Progenitor cell of endocrine pancreas (in vitro differentiated cells): ENCODE data around the gene UROC1. TPM values are rescaled to one million over a fixed set of nuclear protein-coding genes. Genes with fewer than 3 reads are reported as not detected.

Source experiments
- DNase-seq: peaks from one replicate; pipeline ENCODE4 v3.0.0; 2021; ENCODE audit warnings: low spot score; ENCODE audit not compliant: unreplicated experiment
- H3K27ac Mint-ChIP-seq: 2 replicates; pipeline ENCODE4 v1.8.0; 2021; ENCODE audit warnings: mild to moderate bottlenecking, moderate library complexity, mixed read lengths
- H3K27me3 Mint-ChIP-seq: 2 replicates; pipeline ENCODE4 v1.8.0; 2021; ENCODE audit warnings: mixed read lengths
- H3K36me3 Mint-ChIP-seq: 2 replicates; pipeline ENCODE4 v1.8.0; 2022; ENCODE audit warnings: mixed read lengths; ENCODE audit not compliant: insufficient read depth
- H3K4me1 Mint-ChIP-seq: 2 replicates; pipeline ENCODE4 v1.8.0; 2021; ENCODE audit warnings: low read depth, mixed read lengths
- H3K4me3 Mint-ChIP-seq: 2 replicates; pipeline ENCODE4 v1.8.0; 2021; ENCODE audit warnings: low read depth, mild to moderate bottlenecking, moderate library complexity, mixed read lengths
- H3K9me3 Mint-ChIP-seq: 2 replicates; pipeline ENCODE4 v1.8.0; 2021; ENCODE audit warnings: low read depth, mixed read lengths
- total RNA-seq: library from RNA; stranded (reverse); gene quantifications from 2 replicates; pipeline ENCODE4 v1.2.1, GENCODE V29; 2021
- TF ChIP-seq, protein P1 (sequence below): fragments of 200-600 bp; sonication (generic); IDR thresholded peaks from one replicate; pipeline ENCODE4 v1.5.0; 2021; ENCODE audit warnings: antibody characterized with exemption, mild to moderate bottlenecking; ENCODE audit not compliant: unreplicated experiment

UROC1 gene
- total RNA-seq, 1 donor from 2014 or later = not detected

- TF ChIP-seq, protein P1, sequence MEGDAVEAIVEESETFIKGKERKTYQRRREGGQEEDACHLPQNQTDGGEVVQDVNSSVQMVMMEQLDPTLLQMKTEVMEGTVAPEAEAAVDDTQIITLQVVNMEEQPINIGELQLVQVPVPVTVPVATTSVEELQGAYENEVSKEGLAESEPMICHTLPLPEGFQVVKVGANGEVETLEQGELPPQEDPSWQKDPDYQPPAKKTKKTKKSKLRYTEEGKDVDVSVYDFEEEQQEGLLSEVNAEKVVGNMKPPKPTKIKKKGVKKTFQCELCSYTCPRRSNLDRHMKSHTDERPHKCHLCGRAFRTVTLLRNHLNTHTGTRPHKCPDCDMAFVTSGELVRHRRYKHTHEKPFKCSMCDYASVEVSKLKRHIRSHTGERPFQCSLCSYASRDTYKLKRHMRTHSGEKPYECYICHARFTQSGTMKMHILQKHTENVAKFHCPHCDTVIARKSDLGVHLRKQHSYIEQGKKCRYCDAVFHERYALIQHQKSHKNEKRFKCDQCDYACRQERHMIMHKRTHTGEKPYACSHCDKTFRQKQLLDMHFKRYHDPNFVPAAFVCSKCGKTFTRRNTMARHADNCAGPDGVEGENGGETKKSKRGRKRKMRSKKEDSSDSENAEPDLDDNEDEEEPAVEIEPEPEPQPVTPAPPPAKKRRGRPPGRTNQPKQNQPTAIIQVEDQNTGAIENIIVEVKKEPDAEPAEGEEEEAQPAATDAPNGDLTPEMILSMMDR = no peak
- DNase-seq = no peak
- H3K4me3 Mint-ChIP-seq = no peak overlapping the region
- H3K9me3 Mint-ChIP-seq = no peaks in the 10 kb centered on the region
- no peaks in the 10 kb centered on the region for H3K27me3 Mint-ChIP-seq
- H3K27ac Mint-ChIP-seq = no peak overlapping the region
- H3K4me1 Mint-ChIP-seq = peaks cover 10% of the 10 kb centered on the region
- peaks cover 9% of the 10 kb centered on the region for H3K36me3 Mint-ChIP-seq
Measured at GRCh38 chr3:126446791-126447190, 70.8 kb downstream of the UROC1 start.

- peaks cover 5% of the 10 kb centered on the region for H3K36me3 Mint-ChIP-seq
- DNase-seq = no peak
- no peak overlapping the region for H3K27ac Mint-ChIP-seq
- H3K9me3 Mint-ChIP-seq = no peaks in the 10 kb centered on the region
- H3K27me3 Mint-ChIP-seq = no peaks in the 10 kb centered on the region
- TF ChIP-seq, protein P1 = no peak
- H3K4me3 Mint-ChIP-seq = no peak overlapping the region
- peaks cover 10% of the 10 kb centered on the region for H3K4me1 Mint-ChIP-seq
Measured at GRCh38 chr3:126446301-126446700, 71.3 kb downstream of the UROC1 start.

DNA sequence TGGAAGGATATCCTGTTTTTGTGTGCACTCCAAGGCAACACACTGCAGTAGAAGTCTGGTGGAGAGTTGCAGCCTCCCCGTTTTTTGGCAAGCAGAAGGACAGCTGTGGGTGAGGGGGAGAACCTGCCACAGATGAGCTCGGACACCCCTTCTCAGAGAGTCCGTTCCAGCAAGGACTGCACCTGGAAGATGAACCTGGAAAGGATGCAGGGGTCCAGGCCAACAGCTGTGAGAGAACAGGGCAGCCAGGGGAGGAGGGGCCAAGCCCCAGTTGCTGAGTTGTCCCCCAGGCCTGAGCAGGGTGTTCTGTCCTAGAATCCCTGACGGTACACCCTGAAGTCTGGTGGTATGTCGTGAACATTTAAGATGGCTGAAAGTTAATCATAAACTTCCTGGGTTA is 72.1 kb downstream of the UROC1 start:
- H3K9me3 Mint-ChIP-seq = no peaks in the 10 kb centered on the region
- peaks cover 3% of the 10 kb centered on the region for H3K36me3 Mint-ChIP-seq
- no peaks in the 10 kb centered on the region for H3K27me3 Mint-ChIP-seq
- H3K4me3 Mint-ChIP-seq = no peak overlapping the region
- H3K4me1 Mint-ChIP-seq = peaks cover 10% of the 10 kb centered on the region
- H3K27ac Mint-ChIP-seq = peak overlapping the region; percentile 45
- DNase-seq = no peak
- TF ChIP-seq, protein P1 = no peak

DNA sequence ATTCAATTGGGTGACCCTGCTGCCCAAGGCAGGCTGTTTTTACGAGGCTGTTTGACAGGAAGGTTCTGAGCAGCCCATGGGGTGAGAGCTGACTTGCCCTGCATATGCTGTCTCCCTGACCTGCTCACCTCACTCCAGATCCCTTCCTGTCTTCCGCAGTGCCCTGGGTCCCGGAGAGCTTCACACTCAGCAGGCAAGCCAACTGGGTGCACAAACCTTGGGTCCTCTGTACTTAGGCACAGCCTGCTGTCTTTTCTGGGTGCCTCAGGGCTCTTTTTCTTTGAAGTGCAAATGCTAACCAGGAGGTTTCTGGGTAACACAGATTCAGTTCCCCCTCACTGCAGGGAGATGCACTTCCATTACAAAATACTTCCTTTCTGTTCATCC is 74.7 kb downstream of the UROC1 start:
- H3K27me3 Mint-ChIP-seq = no peaks in the 10 kb centered on the region
- TF ChIP-seq, protein P1 = no peak
- no peak overlapping the region for H3K27ac Mint-ChIP-seq

GRCh38 chr3:126442094-126442855 is 75.3 kb downstream of the UROC1 start:
- Mint-ChIP-seq H3K27ac (no peak overlapping the region), H3K9me3 (no peaks in the 10 kb centered on the region)

More for the DNA sequence above, 74.7 kb downstream of the UROC1 start:
- Mint-ChIP-seq H3K4me3 (no peak overlapping the region), H3K9me3 (no peaks in the 10 kb centered on the region), H3K4me1 (peaks cover 10% of the 10 kb centered on the region), H3K36me3 (peaks cover 3% of the 10 kb centered on the region)
- DNase-seq = no peak

More at GRCh38 chr3:126442094-126442855, 75.3 kb downstream of the UROC1 start:
- Mint-ChIP-seq H3K36me3 (peaks cover 3% of the 10 kb centered on the region), H3K27me3 (no peaks in the 10 kb centered on the region), H3K4me1 (peaks cover 10% of the 10 kb centered on the region), H3K4me3 (no peak overlapping the region)
- no peak for DNase-seq
- TF ChIP-seq, protein P1 = no peak
